Uterus (tissue), 4 donors: Measurements from ENCODE around the gene EPB41L4A. TPM values are rescaled to one million over a fixed set of nuclear protein-coding genes. Genes with fewer than 3 reads are reported as not detected.

Source experiments
- DNase-seq, 2 donors: peaks; one replicate each; pipeline ENCODE4 v3.0.0-alpha.2; 2019 to 2020
- H3K27ac ChIP-seq, 2 donors: fragments of 200-600 bp; sonication (generic); 1 replicate in 1 of 2; 2 replicates in 1 of 2; pipeline ENCODE4 v1.5.1; 2016 to 2018
- H3K27me3 ChIP-seq, 2 donors: fragments of 200-600 bp; sonication (generic); one replicate each; pipeline ENCODE4 v1.5.1; 2018 to 2019; ENCODE audit warnings: control low read depth in 1 of 2
- H3K36me3 ChIP-seq, 2 donors: fragments of 200-600 bp; sonication (generic); one replicate each; pipeline ENCODE4 v1.5.1; 2019; ENCODE audit warnings: control low read depth in 1 of 2
- H3K4me1 ChIP-seq, 2 donors: fragments of 200-600 bp; sonication (generic); one replicate each; pipeline ENCODE4 v1.5.1; 2018 to 2019; ENCODE audit warnings: control low read depth in 1 of 2
- H3K4me3 ChIP-seq, 2 donors: fragments of 200-600 bp; sonication (generic); 1 replicate in 1 of 2; 2 replicates in 1 of 2; pipeline ENCODE4 v1.5.1; 2018 to 2019; ENCODE audit warnings: mild to moderate bottlenecking in 1 of 2
- H3K9me3 ChIP-seq, 2 donors: fragments of 200-600 bp; sonication (generic); one replicate each; pipeline ENCODE4 v1.5.1; 2019; ENCODE audit warnings: control low read depth in 1 of 2
- POLR2A ChIP-seq, 2 donors: fragments of 450-650 bp; IDR thresholded peaks; one replicate each; pipeline ENCODE4 v1.6.1; 2016; ENCODE audit warnings: antibody characterized with exemption in 2 of 2, mild to moderate bottlenecking in 1 of 2, moderate library complexity in 1 of 2
- intact Hi-C: fragments of 100-400 bp; cut with DNase I; formaldehyde crosslinking; loops from one replicate; pipeline ENCODE4 v1.15.1; 2023; ENCODE audit warnings: low total_unique reads
- total RNA-seq, 4 donors: library from RNA; depleted of rRNA in 3 of 4; stranded (reverse); fragments of >200 nt in 3 of 4; gene quantifications; one replicate each; pipeline versions ENCODE4 v1.1.0 to v1.2.4, GENCODE V29; 2014 to 2023
- TF ChIP-seq, protein P1 (sequence below), 4 experiments: fragments of 200-600 bp in 2 of 4; fragments of 450-650 bp in 2 of 4; sonication (generic) in 2 of 4; IDR thresholded peaks; one replicate each; pipeline ENCODE4 v1.5.1; 2016 to 2019; ENCODE audit warnings: antibody characterized with exemption in 4 of 4, mild to moderate bottlenecking in 2 of 4, moderate library complexity in 1 of 4
- donor health status: DM: yes; HTN: yes; CAD: no.

The EPB41L4A gene
- total RNA-seq, 4 donors from 2014 or later, result 6.4 to 47.1 (median 15.1) TPM

DNA sequence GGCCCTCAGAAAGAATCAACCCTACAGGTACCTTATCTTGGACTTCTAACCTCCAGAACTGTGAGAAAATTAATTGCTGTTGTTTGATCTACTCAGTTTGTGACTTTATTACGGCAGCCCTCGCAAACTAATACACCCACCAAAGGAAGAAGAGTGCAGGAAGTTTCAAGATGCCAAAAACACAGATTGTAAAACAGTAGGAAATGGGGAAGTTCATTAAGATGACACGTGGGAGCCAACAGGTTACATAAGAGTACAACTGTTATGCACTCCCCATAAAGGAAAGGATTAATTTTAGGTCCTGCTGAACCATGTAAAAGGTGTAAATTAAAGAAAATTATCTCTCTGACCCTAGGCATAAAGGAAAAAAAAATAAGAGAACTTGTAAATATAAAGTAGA, 294.3 kb downstream of the EPB41L4A start:
- TF ChIP-seq, protein P1, sequence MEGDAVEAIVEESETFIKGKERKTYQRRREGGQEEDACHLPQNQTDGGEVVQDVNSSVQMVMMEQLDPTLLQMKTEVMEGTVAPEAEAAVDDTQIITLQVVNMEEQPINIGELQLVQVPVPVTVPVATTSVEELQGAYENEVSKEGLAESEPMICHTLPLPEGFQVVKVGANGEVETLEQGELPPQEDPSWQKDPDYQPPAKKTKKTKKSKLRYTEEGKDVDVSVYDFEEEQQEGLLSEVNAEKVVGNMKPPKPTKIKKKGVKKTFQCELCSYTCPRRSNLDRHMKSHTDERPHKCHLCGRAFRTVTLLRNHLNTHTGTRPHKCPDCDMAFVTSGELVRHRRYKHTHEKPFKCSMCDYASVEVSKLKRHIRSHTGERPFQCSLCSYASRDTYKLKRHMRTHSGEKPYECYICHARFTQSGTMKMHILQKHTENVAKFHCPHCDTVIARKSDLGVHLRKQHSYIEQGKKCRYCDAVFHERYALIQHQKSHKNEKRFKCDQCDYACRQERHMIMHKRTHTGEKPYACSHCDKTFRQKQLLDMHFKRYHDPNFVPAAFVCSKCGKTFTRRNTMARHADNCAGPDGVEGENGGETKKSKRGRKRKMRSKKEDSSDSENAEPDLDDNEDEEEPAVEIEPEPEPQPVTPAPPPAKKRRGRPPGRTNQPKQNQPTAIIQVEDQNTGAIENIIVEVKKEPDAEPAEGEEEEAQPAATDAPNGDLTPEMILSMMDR (IDR thresholded peaks at IDR 0.05), result no peak
- TF ChIP-seq POLR2A (IDR thresholded peaks at IDR 0.05), result no peak
- Histone ChIP-seq H3K36me3 (no peaks in the 10 kb centered on the region), H3K27ac (no peak overlapping the region), H3K4me1 (no peaks in the 10 kb centered on the region), H3K4me3 (no peak overlapping the region), H3K27me3 (no peaks in the 10 kb centered on the region), H3K9me3 (no peaks in the 10 kb centered on the region)
- DNase-seq, result no peak
- intact Hi-C loops, result no loop called here

DNA sequence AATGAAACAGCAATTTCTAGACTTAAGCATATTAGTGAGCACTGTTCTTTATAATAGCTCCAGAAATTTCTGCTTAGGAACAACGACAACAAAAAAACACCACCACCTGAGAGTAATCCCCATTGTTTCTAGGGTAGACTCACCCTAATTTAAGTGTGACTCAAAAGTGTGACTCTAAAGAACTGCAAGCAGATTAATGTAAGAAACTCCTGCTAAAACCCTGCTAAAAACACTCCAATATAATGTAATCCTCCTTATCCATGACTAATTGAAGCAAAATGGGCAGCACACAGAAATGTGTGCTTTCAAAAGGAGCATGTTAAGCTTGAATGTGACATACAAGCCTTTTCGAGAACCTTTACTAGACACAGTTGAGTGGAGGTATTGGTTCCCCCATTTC, 296.0 kb downstream of the EPB41L4A start:
- no peak overlapping the region for H3K4me3 ChIP-seq
- TF ChIP-seq POLR2A (IDR thresholded peaks at IDR 0.05), result no peak
- TF ChIP-seq, protein P1 (IDR thresholded peaks at IDR 0.05), result no peak
- no peak overlapping the region for H3K27ac ChIP-seq
- intact Hi-C loops, result no loop called here
- H3K4me1 ChIP-seq, result no peaks in the 10 kb centered on the region
- H3K36me3 ChIP-seq, result no peaks in the 10 kb centered on the region
- no peak for DNase-seq
- H3K9me3 ChIP-seq, result no peaks in the 10 kb centered on the region
- no peaks in the 10 kb centered on the region for H3K27me3 ChIP-seq

DNA sequence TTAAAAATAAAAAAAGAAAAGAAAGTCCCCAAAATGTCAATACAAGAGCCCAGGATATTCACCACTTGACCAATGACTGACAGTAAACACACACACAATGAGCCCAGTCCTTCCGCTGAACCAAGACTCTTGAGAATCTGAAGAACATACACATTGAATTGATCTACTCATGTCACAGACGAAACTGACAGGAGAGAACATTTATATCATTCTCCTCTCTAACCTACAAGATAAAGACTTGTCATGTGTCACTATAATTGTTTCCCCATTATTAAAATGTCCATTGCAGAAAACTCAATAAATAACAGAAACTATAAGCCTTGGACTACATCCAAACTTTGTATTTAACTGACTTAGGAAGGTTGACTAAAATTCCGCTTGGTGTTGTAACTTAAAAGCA, 296.7 kb downstream of the EPB41L4A start:
- Histone ChIP-seq H3K4me1 (no peaks in the 10 kb centered on the region), H3K4me3 (no peak overlapping the region), H3K27ac (no peak overlapping the region), H3K27me3 (no peaks in the 10 kb centered on the region), H3K36me3 (no peaks in the 10 kb centered on the region), H3K9me3 (no peaks in the 10 kb centered on the region)
- TF ChIP-seq, protein P1 (IDR thresholded peaks at IDR 0.05), result no peak
- no peak for TF ChIP-seq POLR2A (IDR thresholded peaks at IDR 0.05)
- DNase-seq, result no peak
- intact Hi-C loops, result no loop called here

DNA sequence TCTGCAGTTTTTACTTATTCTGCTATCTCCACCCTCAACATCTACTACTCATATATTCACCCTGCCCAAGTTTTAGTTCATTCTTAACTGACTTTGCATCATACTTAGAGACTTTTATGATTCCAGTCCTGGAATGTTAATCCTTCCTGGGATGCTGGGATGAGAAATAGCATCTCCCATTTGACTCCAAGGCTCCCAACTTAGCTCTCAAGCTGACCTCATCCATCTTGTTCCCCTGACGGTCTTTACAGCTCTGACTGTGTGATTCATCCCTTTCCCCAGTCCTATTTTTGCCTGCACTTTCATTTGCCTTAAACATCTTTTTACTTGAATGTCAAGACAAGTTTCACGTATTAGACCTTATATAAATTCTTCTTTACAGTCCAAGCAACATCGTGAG, 297.8 kb downstream of the EPB41L4A start:
- intact Hi-C loops, result no loop called here

DNA sequence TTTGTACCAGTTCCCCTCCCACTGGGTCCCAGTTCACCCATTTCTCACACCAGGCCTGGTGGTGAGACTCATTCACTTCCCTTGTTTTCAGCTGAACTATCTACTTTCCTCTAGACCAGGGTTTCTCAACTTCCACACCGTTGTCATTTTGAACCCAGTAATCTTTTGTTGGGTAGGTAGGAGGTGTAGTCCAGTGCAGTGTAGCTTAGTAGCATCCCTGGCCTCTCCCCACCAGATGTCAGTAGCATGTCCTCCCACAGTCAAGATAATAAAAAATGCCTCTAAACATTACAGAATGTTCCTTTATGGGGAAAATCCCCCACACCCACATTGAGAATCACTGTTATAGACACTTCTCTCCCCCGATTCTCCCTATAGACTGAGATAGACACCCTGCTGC, 299.1 kb downstream of the EPB41L4A start:
- Histone ChIP-seq H3K4me1 (no peaks in the 10 kb centered on the region), H3K27ac (no peak overlapping the region), H3K36me3 (no peaks in the 10 kb centered on the region), H3K27me3 (no peaks in the 10 kb centered on the region), H3K4me3 (no peak overlapping the region), H3K9me3 (no peaks in the 10 kb centered on the region)
- TF ChIP-seq, protein P1 (IDR thresholded peaks at IDR 0.05), result no peak
- TF ChIP-seq POLR2A (IDR thresholded peaks at IDR 0.05), result no peak
- DNase-seq, result no peak
- intact Hi-C loops, result no loop called here

More for the DNA sequence above, 297.8 kb downstream of the EPB41L4A start:
- Histone ChIP-seq H3K4me3 (no peak overlapping the region), H3K36me3 (no peaks in the 10 kb centered on the region), H3K4me1 (no peaks in the 10 kb centered on the region), H3K27ac (no peak overlapping the region), H3K27me3 (no peaks in the 10 kb centered on the region), H3K9me3 (no peaks in the 10 kb centered on the region)
- no peak for DNase-seq
- TF ChIP-seq, protein P1 (IDR thresholded peaks at IDR 0.05), result no peak
- no peak for TF ChIP-seq POLR2A (IDR thresholded peaks at IDR 0.05)
